Measurements from ENCODE around the gene TPCN1. TPM values are rescaled to one million over a fixed set of nuclear protein-coding genes. Genes with fewer than 3 reads are reported as not detected.

TPCN1 gene
- total and polyA plus RNA-seq, 2 of the 13 experiments (the other 11 are each of a cell fraction or from before 2014, with no cell fraction given) = 8.0 to 26.8 TPM

DNA sequence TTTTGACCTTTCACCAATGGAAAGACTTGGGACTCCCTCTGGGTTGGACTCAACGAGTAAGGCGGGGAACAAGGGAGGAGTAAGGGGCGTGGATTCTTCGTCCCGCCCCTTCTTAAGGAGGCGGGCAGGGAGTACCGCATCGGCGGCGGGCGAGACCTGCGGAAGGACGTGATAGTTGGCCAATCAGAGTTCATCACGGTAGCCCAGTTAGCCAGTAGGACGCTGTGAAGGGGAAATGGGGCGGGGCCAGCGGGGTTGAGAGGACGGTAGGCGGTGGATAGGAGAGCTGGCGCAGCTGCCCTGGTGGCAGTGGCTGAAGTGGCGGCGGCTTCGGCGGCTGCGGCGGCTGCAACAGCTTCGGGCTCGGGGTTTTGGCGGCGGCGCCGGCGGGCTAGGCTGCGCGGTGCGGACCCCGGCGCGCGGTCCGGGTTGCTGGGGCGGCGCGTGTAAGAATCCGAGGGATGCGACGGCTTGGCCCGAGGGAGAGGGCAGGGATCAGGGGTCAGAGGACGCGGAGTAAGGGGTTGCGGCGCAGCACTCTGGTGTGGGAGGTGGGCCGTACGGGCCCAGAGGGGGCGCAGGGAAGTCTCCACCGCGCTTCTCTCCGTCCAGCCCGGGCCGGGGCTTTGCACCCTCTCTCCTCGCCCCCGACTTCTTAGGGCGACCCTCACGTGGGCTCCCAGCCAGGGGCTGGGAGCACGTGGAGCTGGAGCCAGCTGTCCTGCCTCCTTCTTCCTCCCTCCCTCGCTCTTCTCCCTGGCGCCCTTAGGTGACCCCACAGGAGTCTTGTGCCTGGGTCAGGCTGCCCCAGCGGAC, at the start of gene TPCN1 (continued):
- TF ChIP-seq CTCF (CRISPR knock-in tag; IDR thresholded peaks at IDR 0.05) (peak; percentile 23; the same call in 1 of the 2 replicates), ZNF547 (CRISPR knock-in tag; IDR thresholded peaks at IDR 0.05) (no peak), MEF2D (CRISPR knock-in tag; IDR thresholded peaks at IDR 0.05) (no peak), SIN3B (IDR thresholded peaks at IDR 0.05; ENCODE audit: low read length) (no peak), RFX3 (CRISPR knock-in tag; IDR thresholded peaks at IDR 0.05) (no peak), ATM (IDR thresholded peaks at IDR 0.05; ENCODE audit: borderline replicate concordance) (no peak), ZNF326 (CRISPR knock-in tag; IDR thresholded peaks at IDR 0.05; ENCODE audit: borderline replicate concordance) (no peak), ZNF143 (CRISPR knock-in tag; IDR thresholded peaks at IDR 0.05) (no peak), KLF6 (CRISPR knock-in tag; IDR thresholded peaks at IDR 0.05) (no peak), THYN1 (CRISPR knock-in tag; IDR thresholded peaks at IDR 0.05; ENCODE audit: borderline replicate concordance, low read depth) (no peak), ZNF430 (CRISPR knock-in tag; IDR thresholded peaks at IDR 0.05) (peak; percentile 28; the same call in 1 of the 2 replicates), TCF7 (IDR thresholded peaks at IDR 0.05; ENCODE audit: low read depth) (no peak), ZNF431 (CRISPR knock-in tag; IDR thresholded peaks at IDR 0.05; ENCODE audit: borderline replicate concordance, low read depth) (no peak; the same call in 1 of the 2 replicates), NFKB2 (CRISPR knock-in tag; IDR thresholded peaks at IDR 0.05; ENCODE audit: borderline replicate concordance) (peak; percentile 40; the same call in 1 of the 2 replicates), ZNF292 (CRISPR knock-in tag; IDR thresholded peaks at IDR 0.05; ENCODE audit: borderline replicate concordance, low read depth) (no peak), PRPF4 (IDR thresholded peaks at IDR 0.05; ENCODE audit: low read depth, low read length, poor library complexity, severe bottlenecking) (no peak), CEBPB (IDR thresholded peaks at IDR 0.05; ENCODE audit: borderline replicate concordance, low read depth, low read length) (no peak), ZNF12 (CRISPR knock-in tag; IDR thresholded peaks at IDR 0.05) (no peak), EZH2 (conservative IDR thresholded peaks at IDR 0.05; ENCODE audit: low read depth, low read length) (no peak), ZNF264 (CRISPR knock-in tag; IDR thresholded peaks at IDR 0.05) (no peak), HNRNPLL (IDR thresholded peaks at IDR 0.05; ENCODE audit: low read depth, low read length, poor library complexity, severe bottlenecking) (peak; percentile 89), FOXA1 (IDR thresholded peaks at IDR 0.05) (no peak), FOXA1 (CRISPR knock-in tag; IDR thresholded peaks at IDR 0.05) (no peak), MXI1 (IDR thresholded peaks at IDR 0.05; ENCODE audit: borderline replicate concordance, low read depth, low read length) (peak; percentile 54; the same call in 1 of the 3 replicates), PRMT3 (CRISPR knock-in tag; IDR thresholded peaks at IDR 0.05; ENCODE audit: borderline replicate concordance, low read depth) (no peak)
- TF ChIP-seq, protein P1, sequence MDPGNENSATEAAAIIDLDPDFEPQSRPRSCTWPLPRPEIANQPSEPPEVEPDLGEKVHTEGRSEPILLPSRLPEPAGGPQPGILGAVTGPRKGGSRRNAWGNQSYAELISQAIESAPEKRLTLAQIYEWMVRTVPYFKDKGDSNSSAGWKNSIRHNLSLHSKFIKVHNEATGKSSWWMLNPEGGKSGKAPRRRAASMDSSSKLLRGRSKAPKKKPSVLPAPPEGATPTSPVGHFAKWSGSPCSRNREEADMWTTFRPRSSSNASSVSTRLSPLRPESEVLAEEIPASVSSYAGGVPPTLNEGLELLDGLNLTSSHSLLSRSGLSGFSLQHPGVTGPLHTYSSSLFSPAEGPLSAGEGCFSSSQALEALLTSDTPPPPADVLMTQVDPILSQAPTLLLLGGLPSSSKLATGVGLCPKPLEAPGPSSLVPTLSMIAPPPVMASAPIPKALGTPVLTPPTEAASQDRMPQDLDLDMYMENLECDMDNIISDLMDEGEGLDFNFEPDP (CRISPR knock-in tag; conservative IDR thresholded peaks at IDR 0.05) = 0 out of 2 replicates have a peak, but pooled peaks have one; percentile 67
- TF ChIP-seq, protein P2, sequence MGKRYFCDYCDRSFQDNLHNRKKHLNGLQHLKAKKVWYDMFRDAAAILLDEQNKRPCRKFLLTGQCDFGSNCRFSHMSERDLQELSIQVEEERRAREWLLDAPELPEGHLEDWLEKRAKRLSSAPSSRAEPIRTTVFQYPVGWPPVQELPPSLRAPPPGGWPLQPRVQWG (CRISPR knock-in tag; IDR thresholded peaks at IDR 0.05; ENCODE audit: borderline replicate concordance, low read depth) = no peak
